ES-I3 (cell line): Measurements from ENCODE around the gene COX4I1.

Experiments
- H3K36me3 ChIP-seq: 2 replicates; pipeline ENCODE4 v1.6.1; 2013; ENCODE audit warnings: mild to moderate bottlenecking, low read length, control low read depth, moderate library complexity; ENCODE audit not compliant: insufficient read depth
- H3K4me1 ChIP-seq: 2 replicates; pipeline ENCODE4 v1.6.1; 2013; ENCODE audit warnings: mild to moderate bottlenecking, control low read depth, low read length; ENCODE audit not compliant: insufficient read depth
- H3K9ac ChIP-seq: 2 replicates; pipeline ENCODE4 v1.6.1; 2013; ENCODE audit warnings: low read depth, mild to moderate bottlenecking, low read length, moderate library complexity
- H3K9me3 ChIP-seq: 2 replicates; pipeline ENCODE4 v1.6.1; 2013; ENCODE audit warnings: mild to moderate bottlenecking, low read length, moderate library complexity; ENCODE audit not compliant: control insufficient read depth, insufficient read depth

The COX4I1 gene

DNA sequence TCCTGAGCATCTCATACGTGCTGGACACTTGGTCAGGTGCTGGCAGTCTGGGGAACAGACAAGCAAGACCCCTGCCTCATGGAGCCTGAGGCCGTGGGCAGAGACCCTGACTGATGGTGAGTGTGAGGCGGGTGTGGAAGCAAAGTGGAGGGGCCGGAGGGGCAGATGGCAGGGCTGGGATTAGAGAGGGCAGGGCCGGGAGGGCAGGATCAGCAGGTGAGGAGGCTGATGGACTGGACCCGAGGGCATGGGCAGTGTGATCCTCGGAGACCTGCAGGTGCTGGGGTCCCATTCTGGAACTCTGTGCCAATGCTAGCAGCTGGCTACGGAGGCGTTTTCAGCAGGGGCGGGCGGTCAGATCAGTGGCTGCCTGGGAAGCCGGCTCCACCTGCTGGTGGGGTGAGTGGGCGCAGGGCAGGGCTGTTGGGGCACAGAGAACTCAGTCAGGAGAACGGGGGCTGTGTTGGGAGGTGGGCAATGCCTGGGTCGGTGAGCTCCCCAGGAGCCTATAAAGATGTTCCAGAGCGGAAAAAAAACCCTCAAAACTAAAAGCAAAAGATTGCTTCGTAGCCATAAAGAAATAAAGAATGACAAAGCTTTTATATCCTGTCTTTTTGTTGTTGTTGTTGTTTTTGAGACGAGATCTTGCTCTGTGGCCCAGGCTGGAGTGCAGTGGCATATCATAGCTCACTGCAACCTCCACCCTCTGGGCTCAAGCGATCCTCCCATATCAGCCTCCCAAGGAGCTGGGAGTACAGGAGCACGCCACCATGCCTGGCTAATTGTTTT lies 39.7 kb upstream of the COX4I1 start:
- no peak overlapping the region for H3K9ac ChIP-seq
- H3K9me3 ChIP-seq, result no peaks in the 10 kb centered on the region
- peaks cover 8% of the 10 kb centered on the region; the same call in 1 of the 2 replicates for H3K4me1 ChIP-seq
- no peaks in the 10 kb centered on the region for H3K36me3 ChIP-seq

DNA sequence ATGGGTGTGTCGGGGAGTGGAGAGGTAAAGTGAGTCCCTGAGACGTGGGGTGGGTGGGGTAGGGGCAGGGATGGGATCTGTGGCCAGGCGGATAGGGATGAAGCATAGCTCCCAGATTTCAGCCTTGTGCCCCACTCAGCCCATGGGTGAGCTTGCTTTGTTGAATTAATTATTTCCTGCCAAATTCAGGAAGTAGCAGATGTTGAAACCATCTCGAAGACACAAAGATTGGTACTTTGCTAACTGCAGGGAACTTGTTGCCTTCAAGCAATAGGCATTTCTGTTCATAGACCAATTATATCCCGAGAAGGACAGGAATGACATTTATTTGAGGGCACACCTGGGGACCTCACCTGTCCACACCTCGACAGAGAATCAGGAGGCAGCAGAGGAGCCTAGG lies 37.6 kb upstream of the COX4I1 start:
- Histone ChIP-seq H3K36me3 (no peaks in the 10 kb centered on the region), H3K4me1 (peaks cover 3% of the 10 kb centered on the region; the same call in 1 of the 2 replicates), H3K9me3 (no peaks in the 10 kb centered on the region), H3K9ac (no peak overlapping the region)

DNA sequence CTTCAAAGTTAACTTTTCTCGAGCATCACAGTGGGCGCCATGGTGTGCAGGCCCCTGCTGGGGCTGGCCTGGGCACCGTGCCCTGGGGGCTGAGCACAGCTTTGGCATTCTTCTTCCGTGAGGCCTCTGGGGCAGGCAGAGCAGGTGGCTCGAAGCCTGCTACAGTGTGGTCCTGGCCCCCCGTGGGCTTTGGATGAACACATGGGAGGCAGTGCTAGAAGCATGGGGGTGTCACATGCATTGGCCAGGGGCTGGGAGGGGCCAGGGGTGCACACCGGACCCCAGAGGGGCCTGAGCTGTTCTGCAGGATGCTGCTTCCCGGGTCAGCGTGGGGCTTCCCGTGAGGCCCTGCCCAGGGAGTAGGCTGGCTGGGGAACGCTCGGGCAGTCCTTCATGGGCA lies 36.5 kb upstream of the COX4I1 start:
- no peaks in the 10 kb centered on the region for H3K9me3 ChIP-seq
- H3K4me1 ChIP-seq, result peaks cover 12% of the 10 kb centered on the region
- no peak overlapping the region for H3K9ac ChIP-seq
- no peaks in the 10 kb centered on the region for H3K36me3 ChIP-seq

DNA sequence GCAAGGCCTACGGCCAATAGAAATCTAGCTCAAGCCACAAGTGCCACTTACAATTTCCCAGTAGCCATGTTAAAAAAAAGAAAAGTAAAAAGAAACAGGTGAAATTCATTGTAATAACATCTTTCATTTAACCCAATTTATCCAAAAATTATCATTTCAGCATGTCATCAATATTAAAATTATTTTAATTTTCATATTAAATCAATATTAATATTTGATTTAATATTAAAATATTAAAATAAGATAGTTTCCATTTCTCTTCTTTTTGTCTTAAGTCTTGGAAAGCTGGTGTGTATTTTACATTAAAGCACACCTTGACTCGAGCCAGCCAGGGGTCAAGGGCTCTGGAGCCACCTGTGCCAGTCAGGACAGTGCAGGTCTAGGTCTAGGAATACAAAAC lies 35.9 kb upstream of the COX4I1 start:
- Histone ChIP-seq H3K4me1 (peaks cover 18% of the 10 kb centered on the region), H3K9me3 (no peaks in the 10 kb centered on the region), H3K36me3 (no peaks in the 10 kb centered on the region), H3K9ac (no peak overlapping the region)

DNA sequence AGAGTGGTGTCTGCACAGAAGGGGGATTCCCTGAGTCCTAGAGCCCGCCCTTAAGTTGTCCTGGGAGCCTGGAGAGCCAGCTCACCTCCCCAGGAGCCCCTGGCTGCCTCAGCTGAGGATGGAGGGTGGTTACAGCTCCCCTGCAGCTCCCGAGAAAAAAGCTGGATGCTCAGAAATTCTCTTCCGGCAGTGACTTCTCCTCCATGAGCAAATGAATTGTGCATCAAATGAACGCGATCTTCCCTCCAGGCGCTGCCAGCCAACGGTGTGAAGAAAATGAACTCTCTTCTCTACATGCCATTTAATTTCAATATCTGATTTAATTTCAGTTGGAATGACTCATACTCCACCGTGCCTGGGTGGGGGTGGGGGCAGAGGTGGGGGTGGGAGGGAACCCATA lies 34.3 kb upstream of the COX4I1 start:
- Histone ChIP-seq H3K9me3 (no peaks in the 10 kb centered on the region), H3K4me1 (peaks cover 22% of the 10 kb centered on the region), H3K9ac (no peak overlapping the region), H3K36me3 (no peaks in the 10 kb centered on the region; the same call in 1 of the 2 replicates)

DNA sequence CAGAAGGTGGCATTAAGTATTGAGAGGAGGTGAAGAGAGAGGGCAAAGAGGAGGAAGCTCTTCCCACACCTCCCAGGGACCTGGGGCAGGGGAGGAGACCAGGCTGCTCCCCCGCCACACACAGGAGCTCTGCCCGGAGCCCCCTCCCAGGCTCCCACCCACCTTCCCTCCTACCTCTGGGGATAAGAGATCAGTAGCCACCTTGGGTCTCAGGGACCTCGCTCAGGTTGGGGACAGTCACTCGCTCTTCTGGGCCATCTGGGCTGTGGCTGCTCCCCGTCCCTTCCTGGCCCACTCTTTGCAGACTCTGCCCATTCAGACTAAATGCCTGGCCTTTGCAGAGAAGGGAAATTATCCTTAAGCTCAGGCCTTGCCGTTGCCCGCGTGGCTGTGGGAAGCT lies 33.7 kb upstream of the COX4I1 start:
- peaks cover 22% of the 10 kb centered on the region for H3K4me1 ChIP-seq
- no peaks in the 10 kb centered on the region for H3K9me3 ChIP-seq
- no peak overlapping the region for H3K9ac ChIP-seq

DNA sequence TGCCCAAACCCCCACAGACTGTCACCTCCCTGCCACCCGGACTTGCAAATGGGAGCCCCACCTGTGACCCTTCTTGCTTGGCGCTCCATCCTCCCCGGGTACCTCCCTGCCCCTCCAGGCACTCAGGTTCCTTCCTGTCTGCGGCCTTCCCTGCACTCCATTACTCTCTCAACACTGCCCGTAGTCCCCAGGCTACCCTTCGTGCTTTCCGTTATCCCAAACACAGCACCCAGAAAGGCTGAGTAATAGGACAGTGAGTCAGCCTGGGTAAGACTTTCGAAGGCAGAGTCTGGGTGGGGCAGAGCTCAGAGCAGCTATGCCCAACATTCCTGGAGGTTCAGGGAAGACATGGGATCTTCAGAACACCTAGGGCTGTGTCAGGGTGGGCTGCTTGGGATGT lies 32.0 kb upstream of the COX4I1 start:
- Histone ChIP-seq H3K9me3 (no peaks in the 10 kb centered on the region), H3K4me1 (peaks cover 22% of the 10 kb centered on the region), H3K36me3 (no peaks in the 10 kb centered on the region; the same call in 1 of the 2 replicates), H3K9ac (no peak overlapping the region)

More for the DNA sequence above, 33.7 kb upstream of the COX4I1 start:
- no peaks in the 10 kb centered on the region; the same call in 1 of the 2 replicates for H3K36me3 ChIP-seq

DNA sequence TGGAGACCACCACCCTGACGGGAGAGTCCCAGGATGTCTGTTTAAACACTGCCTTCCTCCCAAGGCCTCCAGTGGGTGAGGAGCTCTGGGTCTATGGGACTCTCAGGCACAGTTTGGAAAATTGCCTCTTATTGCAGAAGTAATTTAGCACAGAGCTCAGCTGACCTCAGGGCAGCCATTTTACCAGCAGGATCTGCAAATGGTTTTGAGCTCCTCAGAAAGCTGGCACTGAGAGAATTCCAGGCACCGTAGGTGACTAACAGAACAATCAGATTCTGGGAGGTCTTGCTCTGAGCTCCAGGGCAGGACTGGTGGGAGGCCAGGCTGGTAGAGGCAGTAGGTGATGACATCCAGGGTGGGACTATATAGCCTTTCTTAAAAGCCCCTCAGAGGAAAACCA lies 31.3 kb upstream of the COX4I1 start:
- Histone ChIP-seq H3K9ac (no peak overlapping the region), H3K36me3 (no peaks in the 10 kb centered on the region; the same call in 1 of the 2 replicates), H3K9me3 (no peaks in the 10 kb centered on the region), H3K4me1 (peaks cover 22% of the 10 kb centered on the region)

DNA sequence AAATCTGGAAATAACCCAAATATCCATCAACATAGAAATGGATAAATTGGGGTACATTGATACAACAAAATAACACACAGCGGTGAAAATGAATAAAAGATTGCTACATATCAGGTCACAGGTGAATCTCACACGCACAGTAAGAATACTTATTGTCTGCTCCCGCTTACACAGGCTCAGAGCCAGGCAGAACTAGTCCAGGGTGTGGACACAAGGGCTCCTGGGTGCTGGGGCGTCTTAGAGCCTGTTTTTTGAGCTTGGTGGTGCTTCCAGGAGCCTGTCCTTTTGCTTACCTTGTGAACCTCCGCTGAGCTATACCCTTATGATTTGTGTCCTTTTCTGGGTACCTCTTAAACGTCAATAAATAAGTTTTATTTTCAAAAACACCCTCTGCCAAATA lies 28.8 kb upstream of the COX4I1 start:
- Histone ChIP-seq H3K9ac (no peak overlapping the region), H3K36me3 (peaks cover 2% of the 10 kb centered on the region; the same call in 1 of the 2 replicates), H3K9me3 (no peaks in the 10 kb centered on the region), H3K4me1 (peaks cover 20% of the 10 kb centered on the region)

DNA sequence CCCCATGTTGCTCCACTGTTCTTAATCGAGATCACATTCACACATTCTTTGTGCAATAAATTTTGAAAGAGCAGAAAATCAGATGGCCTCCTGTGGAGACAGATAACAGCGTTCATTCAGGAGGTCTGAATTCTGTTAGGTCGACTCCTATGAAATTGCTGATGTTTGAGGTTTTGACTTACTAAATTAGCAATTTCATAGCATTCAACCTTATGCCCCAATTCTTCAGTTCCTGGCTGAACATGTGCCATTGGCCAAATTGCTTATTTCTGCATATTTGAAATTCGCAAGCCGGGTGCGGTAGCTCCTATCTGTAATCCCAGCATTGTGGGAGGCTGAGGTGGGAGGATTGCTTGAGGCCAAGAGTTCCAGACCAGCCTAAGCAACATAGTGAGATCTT lies 26.5 kb upstream of the COX4I1 start:
- Histone ChIP-seq H3K36me3 (peaks cover 2% of the 10 kb centered on the region; the same call in 1 of the 2 replicates), H3K4me1 (peaks cover 9% of the 10 kb centered on the region), H3K9me3 (no peaks in the 10 kb centered on the region), H3K9ac (no peak overlapping the region)

DNA sequence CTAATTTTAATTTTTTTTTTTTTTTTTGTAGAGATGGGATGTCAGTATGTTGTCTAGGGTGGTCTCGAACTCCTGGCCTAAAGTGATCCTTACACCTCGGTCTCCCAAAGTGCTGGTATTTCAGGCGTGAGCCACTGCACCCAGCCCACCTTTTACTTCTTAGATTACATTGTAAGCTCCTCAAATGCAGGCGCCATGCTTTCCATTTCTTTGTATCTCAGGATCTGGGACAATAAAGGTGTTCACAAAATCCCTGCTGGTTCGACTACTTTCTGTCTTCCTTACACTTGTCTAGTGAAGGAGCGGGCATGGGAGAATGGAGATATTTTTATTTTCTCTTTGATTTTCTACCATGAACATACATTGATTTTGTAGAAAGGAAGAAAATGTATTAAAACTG lies 25.4 kb upstream of the COX4I1 start:
- no peaks in the 10 kb centered on the region for H3K4me1 ChIP-seq
- peaks cover 6% of the 10 kb centered on the region; the same call in 1 of the 2 replicates for H3K36me3 ChIP-seq
- H3K9ac ChIP-seq, result no peak overlapping the region
- H3K9me3 ChIP-seq, result no peaks in the 10 kb centered on the region

DNA sequence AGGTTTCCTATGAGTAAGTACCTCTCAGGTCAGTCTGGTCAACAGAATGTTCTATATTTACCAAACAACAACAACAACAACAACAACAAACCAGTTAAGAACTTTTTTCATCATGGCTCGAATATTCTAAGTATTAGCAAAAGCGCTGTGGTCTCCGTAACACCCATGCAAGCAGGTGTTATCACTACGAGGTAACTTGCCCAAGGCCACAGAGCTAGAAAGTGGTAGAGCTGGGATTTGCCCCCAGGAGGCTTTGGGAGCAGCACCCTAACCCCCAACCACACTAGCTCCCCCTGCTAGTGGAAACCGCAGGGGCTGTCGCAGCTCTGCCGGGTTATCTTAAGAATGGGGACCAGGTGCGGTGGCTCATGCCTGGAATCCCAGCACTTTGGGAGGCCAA lies 24.7 kb upstream of the COX4I1 start:
- H3K4me1 ChIP-seq, result no peaks in the 10 kb centered on the region
- H3K36me3 ChIP-seq, result peaks cover 7% of the 10 kb centered on the region; the same call in 1 of the 2 replicates
- no peaks in the 10 kb centered on the region for H3K9me3 ChIP-seq
- H3K9ac ChIP-seq, result no peak overlapping the region

DNA sequence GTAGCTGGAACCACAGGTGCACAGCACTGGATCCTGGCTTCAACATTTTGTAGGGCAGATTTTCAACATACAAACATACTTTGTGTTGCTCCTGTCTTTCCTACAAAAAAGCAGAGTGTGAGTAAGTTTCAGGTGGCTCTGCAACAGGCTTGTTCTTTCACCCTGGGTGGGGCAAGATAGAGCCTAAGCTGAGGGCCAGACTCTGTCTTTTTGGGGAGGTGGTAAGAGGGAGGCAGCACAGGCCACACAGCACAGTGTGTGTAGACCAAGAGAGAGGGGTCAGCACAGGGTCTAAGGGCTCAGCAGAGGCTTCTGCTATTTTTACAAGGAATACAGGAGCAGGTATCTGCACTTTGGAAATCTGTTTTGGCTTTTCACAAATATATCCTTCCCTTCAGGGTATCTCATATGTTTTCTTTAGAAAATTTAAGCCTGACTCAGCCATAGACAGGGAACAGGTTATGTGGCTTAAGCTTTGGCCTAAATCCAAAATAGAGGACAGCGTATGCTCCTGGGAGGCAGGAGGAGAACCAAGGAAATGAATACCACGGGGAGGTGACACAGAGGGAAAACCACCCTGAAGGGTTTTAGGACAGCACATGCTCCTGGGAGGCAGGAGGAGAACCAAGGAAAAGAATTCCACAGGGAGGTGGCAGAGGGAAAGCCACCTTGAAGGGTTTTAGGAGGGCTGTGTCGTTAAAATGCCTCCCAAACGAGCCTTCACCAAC lies 21.7 kb upstream of the COX4I1 start:
- Histone ChIP-seq H3K36me3 (peaks cover 15% of the 10 kb centered on the region), H3K9me3 (no peaks in the 10 kb centered on the region), H3K9ac (no peak overlapping the region), H3K4me1 (no peaks in the 10 kb centered on the region)

DNA sequence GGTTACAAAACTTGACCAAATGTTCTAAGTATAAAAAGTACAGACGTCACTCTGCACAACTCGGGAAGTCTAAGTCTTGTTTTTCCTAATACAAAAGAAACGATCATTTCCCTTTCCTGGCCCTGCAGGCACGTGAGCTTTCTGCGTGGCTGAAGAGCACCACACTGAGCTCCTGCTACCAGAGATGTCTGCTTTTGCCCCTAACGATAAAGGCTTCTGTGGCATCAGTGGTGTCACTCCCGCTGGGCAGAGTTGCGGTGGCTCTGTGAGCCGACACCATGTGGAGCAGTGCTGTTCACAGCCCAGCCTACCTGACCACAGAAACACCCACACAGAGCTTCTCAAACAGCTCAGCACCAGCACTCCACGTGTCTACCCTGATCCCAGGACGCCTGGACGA lies 20.6 kb upstream of the COX4I1 start:
- Histone ChIP-seq H3K9me3 (no peaks in the 10 kb centered on the region), H3K9ac (no peak overlapping the region), H3K4me1 (no peaks in the 10 kb centered on the region), H3K36me3 (peaks cover 15% of the 10 kb centered on the region)

DNA sequence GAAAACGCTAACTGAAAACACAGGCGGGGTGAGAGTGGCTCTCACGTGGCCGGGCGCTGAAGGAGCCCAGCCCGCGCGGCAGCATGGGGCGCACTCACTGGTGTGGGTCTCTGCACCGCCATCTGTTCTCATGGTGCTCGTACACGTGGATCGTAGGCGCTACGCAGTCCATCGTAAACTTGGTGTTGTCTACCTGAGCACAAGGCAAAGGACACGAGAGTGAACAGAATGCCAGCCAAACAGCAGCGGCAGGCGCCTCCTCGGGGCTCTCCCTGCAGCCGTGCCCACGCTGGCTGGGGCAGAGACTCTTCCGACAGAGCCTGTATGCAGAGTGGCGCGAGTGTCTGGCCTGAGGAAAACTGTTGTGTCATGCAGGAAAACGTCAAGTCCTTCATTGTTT lies 19.2 kb upstream of the COX4I1 start:
- no peaks in the 10 kb centered on the region for H3K9me3 ChIP-seq
- no peak overlapping the region for H3K9ac ChIP-seq
- H3K36me3 ChIP-seq, result peaks cover 15% of the 10 kb centered on the region
- no peaks in the 10 kb centered on the region for H3K4me1 ChIP-seq
